GM12801 (cell line): ENCODE measurements around the gene EIF5AL1.

Source experiments
- TF ChIP-seq, protein P1 (sequence below): IDR thresholded peaks from one replicate; pipeline ENCODE4 v1.5.1; 2011; ENCODE audit warnings: control low read depth; ENCODE audit not compliant: insufficient read length; ENCODE audit errors: extremely low read depth

EIF5AL1 gene

DNA sequence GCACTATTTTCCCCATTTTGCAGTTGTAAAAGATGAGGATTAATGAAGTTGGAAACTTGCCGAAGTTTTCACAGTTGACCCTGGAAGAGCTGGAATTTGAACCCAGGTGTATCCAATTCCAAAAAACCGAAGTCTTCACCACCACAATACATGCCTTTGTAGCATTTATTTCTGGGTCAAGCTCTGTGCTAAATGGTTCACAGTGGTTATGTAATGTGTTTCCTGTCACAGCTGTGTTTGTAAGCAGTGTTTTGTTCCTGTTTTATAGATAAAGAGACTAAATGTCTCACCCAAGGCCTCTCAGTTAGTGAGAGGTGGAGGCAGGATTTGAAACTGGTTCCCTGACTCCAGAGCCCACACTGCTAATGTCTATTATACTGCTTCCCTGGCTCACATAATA lies 30.3 kb downstream of the EIF5AL1 start:
- TF ChIP-seq, protein P1, sequence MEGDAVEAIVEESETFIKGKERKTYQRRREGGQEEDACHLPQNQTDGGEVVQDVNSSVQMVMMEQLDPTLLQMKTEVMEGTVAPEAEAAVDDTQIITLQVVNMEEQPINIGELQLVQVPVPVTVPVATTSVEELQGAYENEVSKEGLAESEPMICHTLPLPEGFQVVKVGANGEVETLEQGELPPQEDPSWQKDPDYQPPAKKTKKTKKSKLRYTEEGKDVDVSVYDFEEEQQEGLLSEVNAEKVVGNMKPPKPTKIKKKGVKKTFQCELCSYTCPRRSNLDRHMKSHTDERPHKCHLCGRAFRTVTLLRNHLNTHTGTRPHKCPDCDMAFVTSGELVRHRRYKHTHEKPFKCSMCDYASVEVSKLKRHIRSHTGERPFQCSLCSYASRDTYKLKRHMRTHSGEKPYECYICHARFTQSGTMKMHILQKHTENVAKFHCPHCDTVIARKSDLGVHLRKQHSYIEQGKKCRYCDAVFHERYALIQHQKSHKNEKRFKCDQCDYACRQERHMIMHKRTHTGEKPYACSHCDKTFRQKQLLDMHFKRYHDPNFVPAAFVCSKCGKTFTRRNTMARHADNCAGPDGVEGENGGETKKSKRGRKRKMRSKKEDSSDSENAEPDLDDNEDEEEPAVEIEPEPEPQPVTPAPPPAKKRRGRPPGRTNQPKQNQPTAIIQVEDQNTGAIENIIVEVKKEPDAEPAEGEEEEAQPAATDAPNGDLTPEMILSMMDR = no peak

DNA sequence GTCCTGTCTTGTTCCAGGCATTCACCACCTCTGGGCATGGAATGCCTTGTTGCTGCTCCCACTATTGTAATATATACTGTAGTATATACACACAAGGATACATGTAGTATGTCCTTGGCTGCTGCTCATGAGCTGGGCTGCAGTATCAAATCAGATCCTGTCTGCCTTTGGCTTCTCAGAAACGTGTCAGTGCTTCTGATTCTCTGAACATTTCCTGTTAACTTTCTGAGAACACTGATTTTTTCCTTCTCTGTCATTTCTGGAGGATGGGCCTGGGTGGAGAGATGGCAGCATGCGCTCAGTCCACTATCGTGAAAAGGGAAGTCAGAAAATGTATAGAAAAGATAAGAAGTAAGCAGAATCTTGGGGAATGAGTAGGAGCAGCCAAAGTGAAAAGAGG lies 35.6 kb downstream of the EIF5AL1 start:
- TF ChIP-seq, protein P1 = no peak

DNA sequence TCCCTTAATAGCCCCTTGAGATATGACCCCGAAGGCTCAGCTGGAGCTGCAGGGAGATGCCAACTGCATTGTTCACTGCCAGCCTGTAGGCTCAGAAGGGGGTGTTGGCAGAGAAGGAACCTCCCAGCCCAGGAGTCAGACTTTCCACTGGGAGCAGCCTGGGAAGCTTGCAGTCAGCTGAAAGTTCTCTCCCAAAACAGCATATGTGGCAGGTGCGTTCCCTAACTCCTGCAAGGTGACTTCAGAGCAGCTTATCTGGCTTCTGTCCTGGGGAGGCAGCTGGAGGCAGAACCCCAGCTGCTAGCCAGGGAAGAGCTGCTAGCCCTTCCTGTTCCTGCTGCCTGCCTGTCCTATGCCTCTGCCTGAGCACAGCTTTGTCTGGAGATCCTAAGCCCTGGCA lies 39.8 kb downstream of the EIF5AL1 start:
- TF ChIP-seq, protein P1 = no peak

DNA sequence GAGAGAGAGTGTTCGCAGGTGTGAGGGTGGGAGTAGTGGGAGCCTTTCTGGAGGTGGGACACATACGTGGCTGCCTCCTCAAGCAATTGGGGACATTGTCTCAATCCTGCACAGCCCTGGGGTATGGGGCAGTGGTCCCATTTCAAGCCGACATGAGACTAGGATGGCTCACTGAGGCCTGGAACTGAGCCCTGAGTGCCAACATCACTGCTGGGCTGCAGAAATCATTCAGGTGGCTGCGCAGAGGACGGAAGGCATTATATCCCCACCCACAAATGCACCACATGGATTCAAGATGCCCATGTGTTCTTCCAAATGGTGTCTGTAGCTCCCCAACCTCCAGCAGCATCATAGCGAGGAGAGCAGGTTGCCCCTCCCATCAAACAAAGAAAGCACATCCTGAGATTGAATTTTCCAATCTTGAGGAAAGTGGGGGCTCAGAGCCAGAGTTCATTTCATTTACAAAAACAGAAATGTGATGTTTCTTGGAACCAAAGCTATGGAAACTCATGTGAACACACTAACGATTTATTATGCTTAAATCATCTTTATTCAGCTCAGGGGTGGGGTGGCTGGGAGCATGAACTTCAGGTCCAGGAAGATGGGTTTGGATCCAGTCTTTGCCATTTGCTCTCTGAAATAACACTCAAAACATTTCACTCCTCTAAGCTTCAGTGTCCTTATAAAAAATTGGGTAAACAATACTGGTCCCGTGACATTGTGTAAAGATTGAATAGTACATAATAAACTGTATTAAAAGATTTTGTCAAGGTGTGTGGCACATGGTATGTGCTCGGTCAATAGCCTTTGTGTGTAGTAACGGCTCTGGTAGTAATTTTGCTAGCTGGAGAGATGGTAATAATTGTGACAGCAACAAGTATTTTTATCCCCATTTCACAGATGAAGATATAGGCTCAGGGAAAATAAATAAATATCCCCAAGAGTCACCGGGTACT lies 43.3 kb downstream of the EIF5AL1 start:
- TF ChIP-seq, protein P1 = no peak

DNA sequence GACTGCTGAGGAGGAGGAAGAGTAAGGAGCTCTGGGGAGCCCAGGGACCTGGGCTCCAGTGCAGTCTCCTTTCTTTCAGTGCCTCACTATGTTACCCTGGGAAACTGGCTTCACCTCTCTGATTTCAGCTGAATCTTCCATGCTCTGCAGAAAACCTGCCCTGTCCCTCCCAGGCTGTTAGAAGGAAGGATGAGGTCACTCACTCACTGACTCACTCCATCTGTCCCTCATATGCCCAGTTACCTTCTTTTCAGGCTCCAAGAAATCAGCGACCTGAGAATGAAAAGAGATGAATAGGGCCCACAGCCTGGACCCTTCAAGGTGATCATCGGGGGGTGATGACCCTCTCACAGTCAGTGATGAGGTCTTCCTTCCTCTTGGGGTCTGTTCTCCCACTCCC lies 47.4 kb downstream of the EIF5AL1 start:
- TF ChIP-seq, protein P1 = no peak

DNA sequence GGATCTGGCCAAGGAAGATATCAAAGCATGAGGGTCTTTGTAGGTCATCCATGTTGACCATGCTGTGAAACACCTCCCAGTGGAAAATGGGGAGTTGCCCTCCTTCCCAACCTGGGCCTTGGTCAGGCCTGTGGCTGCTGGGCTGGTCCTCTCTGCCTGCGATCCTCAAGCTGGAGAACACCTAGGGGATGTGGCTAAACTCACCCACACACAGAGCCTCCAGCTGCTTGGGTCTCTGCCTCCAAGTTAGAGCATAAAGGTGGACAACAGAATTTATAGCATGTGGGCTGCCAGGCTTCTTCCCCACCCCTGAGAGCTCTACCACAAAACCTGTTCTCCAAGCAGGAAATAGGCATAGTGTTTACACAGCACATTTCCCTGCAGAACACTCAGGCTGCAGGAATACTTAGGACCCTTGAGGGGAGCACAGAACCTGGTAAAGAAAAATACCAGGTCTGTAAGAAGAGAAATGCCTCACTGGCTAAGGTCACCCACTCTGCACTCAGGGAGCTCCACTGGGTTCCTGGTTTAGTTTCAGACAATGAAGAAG lies 47.9 kb downstream of the EIF5AL1 start, which contains the start of gene SFTPA2:
SFTPA2 (minus strand) TSS at position 248 of the 550 bp plus-strand sequence. CDS start 924 bp downstream, outside the sequence.
- TF ChIP-seq, protein P1 = no peak

DNA sequence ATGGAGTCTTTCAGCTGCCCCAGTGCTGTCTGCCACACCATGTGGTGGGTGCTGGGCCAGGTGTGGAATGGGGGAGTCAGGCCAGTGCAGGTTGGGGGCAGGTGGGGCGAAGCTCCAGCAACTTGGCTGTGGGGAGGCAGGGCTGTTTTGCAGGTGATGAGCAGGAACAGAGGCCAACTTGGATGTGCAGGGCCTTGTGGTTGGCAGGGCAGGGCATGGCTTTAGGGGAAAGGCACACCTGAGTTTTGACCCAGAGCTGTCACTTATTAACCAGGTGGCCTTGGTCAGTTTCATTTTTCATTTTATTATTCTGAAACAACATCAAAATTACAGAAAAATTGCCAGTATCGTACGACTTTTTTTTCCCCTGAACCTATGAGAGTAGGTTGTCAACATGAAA lies 48.9 kb downstream of the EIF5AL1 start:
- TF ChIP-seq, protein P1 = no peak
